Hematopoietic multipotent progenitor cell treated with erythropoietin and hydrocortisone succinate and interleukin-3 and kit ligand, for 6 days (in vitro differentiated cells): ENCODE results near the gene CA9.

ENCODE experiments used
- DNase-seq: peaks from one replicate; pipeline ENCODE4 v3.0.0-alpha.2; 2015

Gene CA9

GRCh38 chr9:35717132-35717870, 43.6 kb downstream of the CA9 start:
- no peak for DNase-seq

- no peak for DNase-seq
Measured at GRCh38 chr9:35718721-35719511, 45.2 kb downstream of the CA9 start.

- DNase-seq = no peak
Measured at GRCh38 chr9:35719546-35719945, 45.8 kb downstream of the CA9 start.

GRCh38 chr9:35723426-35723825, 49.7 kb downstream of the CA9 start:
- no peak for DNase-seq

GRCh38 chr9:35723908-35724307, 50.2 kb downstream of the CA9 start:
- DNase-seq = no peak

- no peak for DNase-seq
Measured at GRCh38 chr9:35725362-35725761, 51.6 kb downstream of the CA9 start.

- DNase-seq = peak; percentile 88
Measured at GRCh38 chr9:35726931-35727330, 53.2 kb downstream of the CA9 start.

- DNase-seq = peak; percentile 70
Measured at GRCh38 chr9:35727676-35728040, 53.9 kb downstream of the CA9 start.

- DNase-seq = peak; percentile 91
Measured at GRCh38 chr9:35728041-35728971, 54.6 kb downstream of the CA9 start.

- DNase-seq = no peak
Measured at GRCh38 chr9:35729101-35729500, 55.4 kb downstream of the CA9 start.

GRCh38 chr9:35729700-35730485, 56.2 kb downstream of the CA9 start:
- peak; percentile 86 for DNase-seq

- DNase-seq = no peak
Measured at GRCh38 chr9:35730486-35730854, 56.7 kb downstream of the CA9 start.
